K562 (cell line): Measurements from ENCODE around the gene CLTA. TPM values are rescaled to one million over a fixed set of nuclear protein-coding genes. Genes with fewer than 3 reads are reported as not detected.

ENCODE experiments used
- DDX20 ChIP-seq: fragments of 450-650 bp; IDR thresholded peaks from 2 replicates; pipeline ENCODE4 v1.6.1; 2016; ENCODE audit warnings: missing genetic modification characterization, low read depth, mild to moderate bottlenecking, missing compliant biosample characterization, moderate library complexity
- HMBOX1 ChIP-seq: sonication (generic); IDR thresholded peaks from 2 replicates; pipeline ENCODE4 v1.6.1; 2016
- LARP7 ChIP-seq: fragments of 450-650 bp; IDR thresholded peaks from 2 replicates; pipeline ENCODE4 v1.6.1; 2016
- NCOA6 ChIP-seq: fragments of 450-650 bp; IDR thresholded peaks from 2 replicates; pipeline ENCODE4 v1.6.1; 2017; ENCODE audit warnings: mild to moderate bottlenecking
- NR4A1 ChIP-seq, 2 experiments: fragments of 250-450 bp in 1 of 2; fragments of 450-650 bp in 1 of 2; sonication (Bioruptor Pico) in 1 of 2; IDR thresholded peaks; 2 replicates each; pipeline versions ENCODE4 v1.4.0 to v1.6.1; 2016 to 2020; ENCODE audit warnings: mild to moderate bottlenecking in 2 of 2, missing compliant biosample characterization in 1 of 2, missing genetic modification characterization in 1 of 2, moderate library complexity in 1 of 2
- POLR2H ChIP-seq: IDR thresholded peaks from 2 replicates; pipeline ENCODE4 v1.6.1; 2016; ENCODE audit warnings: missing genetic modification characterization, low read depth, mild to moderate bottlenecking, control low read depth, missing compliant biosample characterization, moderate library complexity
- PRMT5 ChIP-seq: sonication (generic); formaldehyde crosslinking; IDR thresholded peaks from 2 replicates; pipeline ENCODE4 v1.5.0; 2020; ENCODE audit warnings: missing genetic modification reagents
- RBM15 ChIP-seq: fragments of 200-400 bp; formaldehyde crosslinking; IDR thresholded peaks from 2 replicates; pipeline ENCODE4 v1.6.1; 2018; ENCODE audit warnings: mild to moderate bottlenecking, low read length, moderate library complexity; ENCODE audit not compliant: insufficient read depth
- SRSF1 ChIP-seq: fragments of 200-400 bp; formaldehyde crosslinking; IDR thresholded peaks from 2 replicates; pipeline ENCODE4 v1.6.1; 2017; ENCODE audit warnings: mild to moderate bottlenecking, low read depth, low read length, moderate library complexity
- YBX1 ChIP-seq: fragments of 450-650 bp; IDR thresholded peaks from 2 replicates; pipeline ENCODE4 v1.7.1; 2016; ENCODE audit warnings: mild to moderate bottlenecking
- ZNF174 ChIP-seq: fragments of 250-450 bp; sonication (Bioruptor Pico); IDR thresholded peaks from 2 replicates; pipeline ENCODE4 v1.4.0; 2020; ENCODE audit warnings: mild to moderate bottlenecking
- ZNF518B ChIP-seq: fragments of 250-450 bp; sonication (Bioruptor Pico); IDR thresholded peaks from 2 replicates; pipeline ENCODE4 v1.5.0; 2021; ENCODE audit warnings: mild to moderate bottlenecking, moderate library complexity
- polyA plus RNA-seq, 8 experiments: library from polyadenylated mRNA; depleted of rRNA in 4 of 8; stranded (reverse) in 5 of 8; unstranded in 3 of 8; fragments of >200 nt; fragmentation: Nextera tagmentation in 2 of 8; fragmentation: Illumina TruSeq in 1 of 8; extraction: Ambion mirVana in 2 of 8; extraction: Trizol in 1 of 8; gene quantifications; 2 replicates each; pipeline versions ENCODE4 v1.2.1 to v1.2.3, GENCODE V29; 2011 to 2014; ENCODE audit warnings: inconsistent platforms in 1 of 8, missing spikeins in 1 of 8
- total RNA-seq, 7 experiments: library from RNA; depleted of rRNA in 6 of 7; stranded (reverse); fragments of >200 nt in 6 of 7; fragmentation: Illumina TruSeq in 2 of 7; extraction: Trizol in 2 of 7; gene quantifications; 2 replicates each; pipeline versions ENCODE4 v1.2.1 to v1.2.3, GENCODE V29; 2011 to 2021; ENCODE audit warnings: low replicate concordance in 1 of 7
- TF ChIP-seq, protein P1 (sequence below), 2 experiments: fragments of 450-650 bp; IDR thresholded peaks; 2 replicates each; pipeline ENCODE4 v1.6.1; 2016; ENCODE audit warnings: mild to moderate bottlenecking in 2 of 2, borderline replicate concordance in 1 of 2, low read depth in 1 of 2, moderate library complexity in 1 of 2

CLTA gene
- total and polyA plus RNA-seq, 9 of the 15 experiments (the other 6 are each of a cell fraction or from before 2014, with no cell fraction given), result 37.8 to 219 (median 144) TPM

GRCh38 chr9:36258208-36258995 lies 67.7 kb downstream of the CLTA start, which contains the start of gene GNE (continued):
- TF ChIP-seq, protein P1, sequence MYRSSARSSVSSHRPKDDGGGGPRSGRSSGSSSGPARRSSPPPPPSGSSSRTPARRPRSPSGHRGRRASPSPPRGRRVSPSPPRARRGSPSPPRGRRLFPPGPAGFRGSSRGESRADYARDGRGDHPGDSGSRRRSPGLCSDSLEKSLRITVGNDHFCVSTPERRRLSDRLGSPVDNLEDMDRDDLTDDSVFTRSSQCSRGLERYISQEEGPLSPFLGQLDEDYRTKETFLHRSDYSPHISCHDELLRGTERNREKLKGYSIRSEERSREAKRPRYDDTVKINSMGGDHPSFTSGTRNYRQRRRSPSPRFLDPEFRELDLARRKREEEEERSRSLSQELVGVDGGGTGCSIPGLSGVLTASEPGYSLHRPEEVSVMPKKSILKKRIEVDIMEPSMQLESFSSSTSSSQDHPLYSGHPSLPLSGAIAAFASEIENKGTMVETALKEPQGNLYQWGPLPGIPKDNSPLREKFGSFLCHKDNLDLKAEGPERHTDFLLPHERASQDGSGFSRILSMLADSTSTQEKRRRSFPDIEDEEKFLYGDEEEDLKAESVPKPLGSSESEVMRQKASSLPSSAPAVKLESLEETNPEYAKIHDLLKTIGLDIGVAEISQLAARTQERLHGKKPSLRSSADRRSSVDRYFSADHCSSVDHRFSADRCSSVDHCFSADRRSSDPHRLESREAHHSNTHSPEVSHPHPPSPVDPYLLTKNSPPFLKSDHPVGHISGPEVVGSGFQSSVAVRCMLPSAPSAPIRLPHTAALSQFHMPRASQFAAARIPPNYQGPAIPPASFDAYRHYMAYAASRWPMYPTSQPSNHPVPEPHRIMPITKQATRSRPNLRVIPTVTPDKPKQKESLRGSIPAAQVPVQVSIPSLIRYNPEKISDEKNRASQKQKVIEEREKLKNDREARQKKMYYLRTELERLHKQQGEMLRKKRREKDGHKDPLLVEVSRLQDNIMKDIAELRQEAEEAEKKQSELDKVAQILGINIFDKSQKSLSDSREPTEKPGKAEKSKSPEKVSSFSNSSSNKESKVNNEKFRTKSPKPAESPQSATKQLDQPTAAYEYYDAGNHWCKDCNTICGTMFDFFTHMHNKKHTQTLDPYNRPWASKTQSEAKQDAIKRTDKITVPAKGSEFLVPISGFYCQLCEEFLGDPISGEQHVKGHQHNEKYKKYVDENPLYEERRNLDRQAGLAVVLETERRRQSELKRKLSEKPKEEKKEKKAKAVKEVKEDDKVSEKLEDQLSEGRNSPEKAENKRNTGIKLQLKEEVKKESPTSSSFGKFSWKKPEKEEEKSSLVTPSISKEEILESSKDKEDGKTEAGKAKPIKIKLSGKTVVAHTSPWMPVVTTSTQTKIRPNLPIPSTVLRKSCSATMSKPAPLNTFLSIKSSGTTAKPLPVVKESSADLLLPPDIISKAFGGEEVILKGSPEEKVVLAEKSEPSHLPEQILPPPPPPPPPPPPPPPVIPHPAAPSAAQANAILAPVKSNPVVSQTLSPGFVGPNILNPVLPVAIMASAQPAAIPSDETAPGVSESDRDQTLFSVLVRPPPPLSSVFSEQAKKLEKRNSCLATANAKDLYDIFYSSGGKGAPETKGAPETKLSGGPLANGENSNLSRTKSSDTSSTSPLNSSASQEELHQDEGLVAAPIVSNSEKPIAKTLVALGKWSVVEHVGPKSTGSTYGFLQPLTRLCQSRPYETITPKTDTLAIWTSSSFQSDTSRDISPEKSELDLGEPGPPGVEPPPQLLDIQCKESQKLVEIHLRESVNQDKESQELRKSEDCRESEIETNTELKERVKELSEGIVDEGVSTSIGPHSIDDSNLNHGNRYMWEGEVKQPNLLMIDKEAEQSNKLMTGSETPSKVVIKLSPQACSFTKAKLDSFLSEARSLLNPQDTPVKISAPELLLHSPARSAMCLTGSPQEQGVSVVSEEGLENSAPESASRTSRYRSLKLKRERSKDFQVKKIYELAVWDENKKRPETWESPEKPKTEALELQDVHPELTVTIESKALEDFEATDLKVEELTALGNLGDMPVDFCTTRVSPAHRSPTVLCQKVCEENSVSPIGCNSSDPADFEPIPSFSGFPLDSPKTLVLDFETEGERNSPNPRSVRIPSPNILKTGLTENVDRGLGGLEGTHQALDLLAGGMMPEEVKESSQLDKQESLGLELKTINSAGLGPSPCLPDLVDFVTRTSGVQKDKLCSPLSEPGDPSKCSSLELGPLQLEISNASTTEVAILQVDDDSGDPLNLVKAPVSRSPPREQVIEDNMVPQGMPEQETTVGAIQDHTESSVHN (IDR thresholded peaks at IDR 0.05; ENCODE audit: borderline replicate concordance in 1 of 2, low read depth in 1 of 2), result no peak
- TF ChIP-seq YBX1, result no peak
- TF ChIP-seq DDX20 (tag), result no peak
- TF ChIP-seq POLR2H (tag), result peak; percentile 77
- TF ChIP-seq RBM15, result no peak
- TF ChIP-seq HMBOX1, result no peak
- TF ChIP-seq PRMT5 (CRISPR knock-in tag), result no peak
- TF ChIP-seq ZNF174 (CRISPR knock-in tag), result no peak
- no peak for TF ChIP-seq NR4A1 (CRISPR knock-in tag; IDR thresholded peaks at IDR 0.05)
- no peak for TF ChIP-seq NR4A1 (tag; IDR thresholded peaks at IDR 0.05)
- no peak for TF ChIP-seq LARP7
- TF ChIP-seq NCOA6, result no peak
- no peak for TF ChIP-seq ZNF518B (CRISPR knock-in tag)
- TF ChIP-seq SRSF1, result no peak
